ENCODE measurements around the gene RGS6.

GRCh38 chr14:72498646-72499045 is 566.4 kb downstream of the RGS6 start:
- no peak for TF ChIP-seq CTCF (IDR thresholded peaks at IDR 0.05)
- TF ChIP-seq POLR2A (IDR thresholded peaks at IDR 0.05): no peak
